Stimulated activated CD8-positive, alpha-beta memory T cell treated with anti-CD3 and anti-CD28 coated beads, Interleukin-7, amount 100 ng/mL, for 24 hours (primary cell): ENCODE results near the gene NRIP1.

ENCODE experiments used
- DNase-seq: peaks from one replicate; pipeline ENCODE4 v3.0.0-alpha.2; 2020; ENCODE audit warnings: low read depth

Gene NRIP1

DNA sequence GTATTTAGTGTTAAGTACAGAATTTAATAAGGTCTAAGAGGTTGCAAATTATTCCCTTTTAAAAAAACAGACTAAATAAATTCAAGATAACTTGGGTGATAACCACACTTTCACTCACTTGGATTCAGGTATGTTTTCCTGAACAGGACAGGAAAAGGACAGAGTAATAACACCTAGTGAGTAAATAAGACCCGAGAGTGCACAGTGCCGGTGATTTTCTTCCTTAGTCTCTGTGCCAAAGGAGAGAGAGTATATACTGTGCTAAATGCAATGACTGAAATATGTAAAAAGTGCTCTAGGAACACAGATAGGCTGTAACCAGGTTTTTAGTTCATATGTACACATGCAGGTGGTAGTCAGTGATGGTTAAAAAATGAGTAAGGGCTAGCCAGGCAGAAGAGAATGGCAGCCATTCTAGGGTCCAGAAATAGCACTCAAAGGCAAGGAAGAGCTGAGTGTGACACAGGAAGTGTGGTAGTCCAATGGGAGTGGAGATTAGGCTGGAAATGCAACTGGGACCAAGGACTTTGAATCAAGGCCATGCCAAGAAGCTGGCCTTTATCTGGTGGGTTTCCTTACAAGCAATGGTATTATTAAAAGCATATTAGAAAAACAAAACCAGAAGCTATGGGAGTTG, 58.1 kb downstream of the NRIP1 start:
- DNase-seq: no peak

DNA sequence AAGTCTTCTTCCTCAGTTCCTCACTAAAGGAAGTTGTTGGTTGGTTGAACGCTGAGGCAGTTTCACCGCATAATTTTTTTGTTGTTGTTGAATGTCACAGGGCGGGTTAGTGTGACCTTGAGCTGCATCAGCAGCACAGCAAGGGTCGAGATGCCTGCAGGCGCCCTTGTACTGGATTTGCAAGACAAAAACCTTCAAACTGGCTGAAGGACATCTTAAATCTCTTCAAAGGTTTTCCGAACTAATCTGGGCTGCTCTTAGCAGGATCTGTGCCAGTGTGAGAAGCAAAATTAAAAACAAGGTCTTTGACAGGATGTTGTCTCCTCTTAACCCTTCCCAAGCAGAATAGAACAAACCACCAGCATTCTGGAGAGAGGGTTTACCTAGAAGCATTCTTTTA, 59.4 kb downstream of the NRIP1 start:
- DNase-seq: no peak

GRCh38 chr21:15004721-15005370, 60.0 kb downstream of the NRIP1 start:
- no peak for DNase-seq

- no peak for DNase-seq
These were observed 61.2 kb downstream of the NRIP1 start for GRCh38 chr21:15003463-15004135.

- DNase-seq: no peak
These were observed 62.8 kb downstream of the NRIP1 start for GRCh38 chr21:15001857-15002606.

GRCh38 chr21:15001113-15001512, 63.7 kb downstream of the NRIP1 start:
- no peak for DNase-seq

DNA sequence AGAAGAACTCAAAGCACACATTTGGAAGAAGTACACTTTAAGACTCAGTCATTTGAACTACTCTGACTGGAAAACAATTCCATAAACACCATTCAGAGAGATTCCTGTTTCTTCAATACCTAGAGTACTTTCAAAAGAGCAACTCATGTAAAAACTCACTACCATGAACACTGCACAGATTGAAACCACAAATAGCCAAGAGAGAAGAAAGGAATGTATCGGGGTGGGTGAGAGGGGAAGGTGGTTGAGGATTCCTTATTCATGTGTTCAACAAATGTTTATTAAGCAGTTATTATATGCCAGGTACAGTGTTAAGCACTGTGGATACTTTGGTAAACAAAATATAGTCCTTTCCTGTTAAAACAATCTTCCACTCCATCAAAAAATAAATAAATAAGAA, 64.7 kb downstream of the NRIP1 start:
- no peak for DNase-seq

GRCh38 chr21:14998784-14999183, 66.0 kb downstream of the NRIP1 start:
- DNase-seq: no peak

DNA sequence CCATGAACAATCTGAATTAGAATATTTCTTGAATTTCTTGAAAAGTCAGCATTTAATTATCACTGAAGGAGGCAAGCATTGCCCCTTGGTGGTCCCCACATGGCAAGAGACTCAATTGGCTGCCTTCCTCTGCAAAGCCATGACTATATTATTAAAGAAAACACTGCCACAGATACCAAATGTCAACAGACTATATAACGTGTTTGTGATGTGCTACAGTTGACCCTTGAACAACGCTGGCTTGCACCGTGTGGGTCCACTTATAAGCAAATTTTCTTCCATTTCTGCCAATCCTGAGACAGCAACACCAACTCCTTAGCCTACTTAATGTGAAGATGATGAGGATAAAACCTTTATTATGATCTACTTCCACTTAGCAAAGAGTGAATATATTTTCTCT, 66.5 kb downstream of the NRIP1 start:
- DNase-seq: no peak

DNA sequence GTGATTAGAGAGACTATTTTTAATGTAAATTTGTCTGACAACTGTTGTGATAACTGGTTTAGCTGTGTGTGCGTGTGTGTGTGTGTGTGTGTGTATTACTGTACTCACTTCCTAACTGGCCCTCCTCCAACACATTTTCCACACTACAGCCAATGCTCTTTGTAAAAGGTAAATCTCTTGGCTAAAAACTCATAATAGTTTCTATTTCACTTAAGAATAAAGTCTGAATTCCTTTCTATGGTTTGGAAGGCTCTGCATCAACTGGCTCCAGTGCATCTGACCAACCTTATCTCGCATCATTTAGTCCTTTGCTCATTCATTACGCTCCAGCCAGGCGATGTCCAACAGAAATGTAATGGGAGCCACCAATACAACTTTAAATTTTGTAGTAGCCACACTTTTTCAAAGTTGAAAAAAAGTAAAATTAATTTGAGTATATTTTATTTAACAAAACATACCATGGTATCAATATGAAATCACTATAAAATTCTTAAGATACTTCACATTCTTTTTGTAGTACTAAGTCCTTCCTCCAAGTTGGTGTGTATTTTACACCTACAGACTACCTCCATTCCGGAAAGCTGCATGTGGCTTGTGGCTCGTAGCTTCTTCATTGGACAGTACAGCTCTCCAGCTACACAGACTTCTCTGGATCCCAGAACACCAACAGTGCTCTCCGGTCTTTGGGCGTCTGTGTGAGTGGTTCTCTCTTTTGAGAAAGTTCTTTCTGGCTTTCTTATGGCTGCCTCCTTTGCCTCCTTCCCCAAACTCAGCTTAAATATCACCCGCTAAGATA, 68.9 kb downstream of the NRIP1 start:
- DNase-seq: no peak

DNA sequence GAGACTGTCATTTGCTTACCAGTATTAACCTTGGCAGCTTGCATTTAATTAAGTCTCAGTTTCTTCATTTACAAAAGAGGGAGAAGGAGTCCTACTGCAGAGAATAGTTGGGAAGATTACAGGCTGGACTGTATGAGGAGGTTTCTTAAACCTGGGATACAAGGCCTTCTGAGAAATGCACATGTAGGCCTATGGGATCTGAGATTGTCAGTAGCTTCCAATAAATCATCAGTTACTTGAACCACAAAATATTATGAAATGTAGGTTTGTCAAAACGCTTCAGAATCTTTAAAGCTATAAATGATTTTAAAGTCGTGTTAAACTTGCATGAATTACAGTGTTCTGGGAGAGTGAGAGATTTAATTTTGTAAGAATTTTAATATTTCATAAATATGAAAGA, 69.6 kb downstream of the NRIP1 start:
- no peak for DNase-seq

DNA sequence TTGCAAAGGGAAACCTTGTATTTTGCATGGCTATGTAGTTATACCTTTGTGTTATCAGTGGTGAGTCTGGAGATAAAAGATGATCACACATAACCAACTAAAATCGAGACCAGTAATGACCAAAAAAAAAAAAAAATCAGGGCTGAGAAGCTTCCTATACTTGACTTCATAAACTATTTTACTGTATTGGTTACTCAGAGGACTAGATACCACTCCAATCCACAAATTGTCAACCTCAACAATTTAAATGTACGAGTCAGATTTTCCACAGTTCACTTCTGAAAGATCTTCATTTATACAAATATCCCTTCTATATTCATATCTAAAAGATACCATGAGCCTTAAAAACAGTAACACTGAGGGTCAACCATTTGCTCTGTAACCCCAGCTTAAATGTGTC, 71.7 kb downstream of the NRIP1 start:
- DNase-seq: no peak

GRCh38 chr21:14991957-14992356, 72.8 kb downstream of the NRIP1 start:
- DNase-seq: no peak

DNA sequence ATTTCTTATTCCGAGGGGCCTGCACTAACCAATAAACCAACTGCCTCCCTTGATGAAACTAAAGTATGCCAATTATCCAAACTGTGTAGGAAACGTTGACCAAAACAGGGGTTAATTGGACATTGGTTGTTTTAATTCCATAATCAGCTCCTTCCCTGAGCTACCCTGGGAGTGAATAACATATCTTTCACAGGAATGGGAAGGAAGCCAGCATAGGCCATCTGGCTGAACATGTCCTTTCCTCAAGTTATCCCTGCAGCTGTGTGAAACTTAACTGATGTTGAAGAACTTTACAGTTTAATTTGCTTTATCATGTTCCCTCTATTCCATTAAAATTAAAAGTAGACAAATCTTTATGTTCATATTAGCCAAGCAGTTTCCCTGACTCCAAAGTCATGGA, 75.4 kb downstream of the NRIP1 start:
- DNase-seq: no peak

- DNase-seq: no peak
These were observed 76.0 kb downstream of the NRIP1 start for GRCh38 chr21:14988760-14989159.

- DNase-seq: no peak
These were observed 77.2 kb downstream of the NRIP1 start for GRCh38 chr21:14987370-14988170.

DNA sequence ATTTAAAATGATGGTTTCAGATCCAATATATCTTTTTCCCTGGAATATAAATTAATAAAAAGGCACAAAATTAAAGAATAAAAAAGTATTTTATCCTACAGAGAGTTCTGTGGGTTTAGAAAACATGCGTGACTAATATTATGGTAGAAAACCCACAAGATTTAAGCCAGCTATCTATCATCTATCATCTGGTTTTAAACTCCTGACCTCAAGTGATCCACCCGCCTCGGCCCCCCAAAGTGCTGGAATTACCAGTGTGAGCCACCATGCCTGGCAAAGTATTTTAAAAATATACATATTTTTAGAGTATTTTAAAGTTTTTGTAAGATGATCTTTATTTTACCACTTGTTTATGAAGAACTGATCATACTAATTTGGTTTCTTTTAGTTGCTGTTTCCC, 79.5 kb downstream of the NRIP1 start:
- DNase-seq: no peak

GRCh38 chr21:14982336-14982735, 82.5 kb downstream of the NRIP1 start:
- no peak for DNase-seq

GRCh38 chr21:14981246-14981645, 83.6 kb downstream of the NRIP1 start:
- DNase-seq: no peak

GRCh38 chr21:14979264-14979663, 85.5 kb downstream of the NRIP1 start:
- no peak for DNase-seq

- DNase-seq: no peak
These were observed 87.0 kb downstream of the NRIP1 start for GRCh38 chr21:14977814-14978213.
